ENCODE measurements around the gene FAM180B.

The FAM180B gene

GRCh38 chr11:47599902-47600301 is 13.4 kb downstream of the FAM180B start:
- Histone ChIP-seq H3K9me3 (ENCODE audit: low read length) (no peaks in the 10 kb centered on the region), H3K9me2 (ENCODE audit: low read depth, low read length) (no peaks in the 10 kb centered on the region), H3F3A (ENCODE audit: insufficient read depth, low read length) (no peaks in the 10 kb centered on the region), H3K4me3 (ENCODE audit: low read depth, low read length, poor library complexity, severe bottlenecking) (no peak overlapping the region), H3K27ac (ENCODE audit: low read depth, low read length, poor library complexity, severe bottlenecking) (no peak overlapping the region), H3K36me3 (ENCODE audit: insufficient read depth, low read length) (no peaks in the 10 kb centered on the region), H3K9ac (ENCODE audit: low read length) (no peak overlapping the region), H3K79me2 (ENCODE audit: insufficient read depth, low read length) (no peaks in the 10 kb centered on the region), H4K20me1 (ENCODE audit: insufficient read depth, low read length) (no peaks in the 10 kb centered on the region), H3K4me1 (ENCODE audit: insufficient read depth, low read length, severe bottlenecking) (no peaks in the 10 kb centered on the region), H2AFZ (ENCODE audit: low read length) (no peak overlapping the region), H3K27me3 (ENCODE audit: insufficient read depth, low read length) (peaks cover 5% of the 10 kb centered on the region; the same call in 1 of the 2 replicates), H3K4me2 (ENCODE audit: low read length) (no peak overlapping the region)
- TF ChIP-seq EZH2 (IDR thresholded peaks at IDR 0.05; ENCODE audit: borderline replicate concordance, low read length) = no peak
- TF ChIP-seq CTCF (IDR thresholded peaks at IDR 0.05; ENCODE audit: low read length) = no peak

- no peak overlapping the region for H2AFZ ChIP-seq (ENCODE audit: low read length)
- H3K4me1 ChIP-seq (ENCODE audit: insufficient read depth, low read length, severe bottlenecking) = no peaks in the 10 kb centered on the region
- H3F3A ChIP-seq (ENCODE audit: insufficient read depth, low read length) = no peaks in the 10 kb centered on the region
- H3K4me3 ChIP-seq (ENCODE audit: low read depth, low read length, poor library complexity, severe bottlenecking) = no peak overlapping the region
- H3K9ac ChIP-seq (ENCODE audit: low read length) = no peak overlapping the region
- no peak for TF ChIP-seq EZH2 (IDR thresholded peaks at IDR 0.05; ENCODE audit: borderline replicate concordance, low read length)
- TF ChIP-seq CTCF (IDR thresholded peaks at IDR 0.05; ENCODE audit: low read length) = no peak
- no peak overlapping the region for H3K4me2 ChIP-seq (ENCODE audit: low read length)
- peaks cover 5% of the 10 kb centered on the region; the same call in 1 of the 2 replicates for H3K27me3 ChIP-seq (ENCODE audit: insufficient read depth, low read length)
- no peaks in the 10 kb centered on the region for H3K79me2 ChIP-seq (ENCODE audit: insufficient read depth, low read length)
- H3K9me3 ChIP-seq (ENCODE audit: low read length) = no peaks in the 10 kb centered on the region
- H3K27ac ChIP-seq (ENCODE audit: low read depth, low read length, poor library complexity, severe bottlenecking) = no peak overlapping the region
- no peaks in the 10 kb centered on the region for H4K20me1 ChIP-seq (ENCODE audit: insufficient read depth, low read length)
- no peaks in the 10 kb centered on the region for H3K36me3 ChIP-seq (ENCODE audit: insufficient read depth, low read length)
- H3K9me2 ChIP-seq (ENCODE audit: low read depth, low read length) = no peaks in the 10 kb centered on the region
Measured at GRCh38 chr11:47603295-47603694, 16.8 kb downstream of the FAM180B start.

GRCh38 chr11:47605921-47606320 is 19.4 kb downstream of the FAM180B start:
- H3K4me1 ChIP-seq (ENCODE audit: insufficient read depth, low read length, severe bottlenecking) = peaks cover under 1% of the 10 kb centered on the region
- no peaks in the 10 kb centered on the region for H3K9me3 ChIP-seq (ENCODE audit: low read length)
- TF ChIP-seq EZH2 (IDR thresholded peaks at IDR 0.05; ENCODE audit: borderline replicate concordance, low read length) (no peak), CTCF (IDR thresholded peaks at IDR 0.05; ENCODE audit: low read length) (no peak)
- no peaks in the 10 kb centered on the region for H3K36me3 ChIP-seq (ENCODE audit: insufficient read depth, low read length)
- no peaks in the 10 kb centered on the region for H3K9me2 ChIP-seq (ENCODE audit: low read depth, low read length)
- peaks cover 5% of the 10 kb centered on the region; the same call in 1 of the 2 replicates for H3K27me3 ChIP-seq (ENCODE audit: insufficient read depth, low read length)
- H3K27ac ChIP-seq (ENCODE audit: low read depth, low read length, poor library complexity, severe bottlenecking) = no peak overlapping the region
- H3K4me2 ChIP-seq (ENCODE audit: low read length) = no peak overlapping the region
- H2AFZ ChIP-seq (ENCODE audit: low read length) = no peak overlapping the region
- no peaks in the 10 kb centered on the region for H4K20me1 ChIP-seq (ENCODE audit: insufficient read depth, low read length)
- no peak overlapping the region for H3K4me3 ChIP-seq (ENCODE audit: low read depth, low read length, poor library complexity, severe bottlenecking)
- H3F3A ChIP-seq (ENCODE audit: insufficient read depth, low read length) = no peaks in the 10 kb centered on the region
- H3K79me2 ChIP-seq (ENCODE audit: insufficient read depth, low read length) = no peaks in the 10 kb centered on the region
- H3K9ac ChIP-seq (ENCODE audit: low read length) = no peak overlapping the region
